ENCODE measurements around the gene ARHGAP21. TPM values are rescaled to one million over a fixed set of nuclear protein-coding genes. Genes with fewer than 3 reads are reported as not detected.

ARHGAP21 gene
- total and polyA plus RNA-seq, 9 of the 15 experiments (the other 6 are each of a cell fraction or from before 2014, with no cell fraction given) = 13.6 to 145 (median 60.8) TPM

GRCh38 chr10:24579906-24580305, 143.8 kb downstream of the ARHGAP21 start:
- no peaks in the 10 kb centered on the region for H3K27me3 ChIP-seq (ENCODE audit: control insufficient read depth in 2 of 2, insufficient read depth in 2 of 2, low read length in 2 of 2)
- no peaks in the 10 kb centered on the region for H3K79me2 ChIP-seq (ENCODE audit: control insufficient read depth, insufficient read depth, low read length)
- no peak overlapping the region for H3K4me3 ChIP-seq
- POLR2A ChIA-PET = interaction anchor here (0.6 to 1.8 kb wide), 3 partner anchors 9 to 213 kb away, joined by 3 to 12 read pairs (median 3); no protein-coding TSS in a partner anchor
- H3K4me1 ChIP-seq (replicated peaks in 1 of 2; ENCODE audit: control insufficient read depth in 2 of 2, insufficient read depth in 2 of 2, low read length in 2 of 2) = peaks cover 0 to 7% of the 10 kb centered on the region in 2 experiments; a peak in 3 of 5 replicates
- H4K20me1 ChIP-seq (replicated peaks; ENCODE audit: control insufficient read depth, insufficient read depth, low read length) = no peaks in the 10 kb centered on the region
- TF ChIP-seq EHMT2 (IDR thresholded peaks at IDR 0.05) = no peak
- no peak for TF ChIP-seq U2AF2 (optimal IDR thresholded peaks at IDR 0.05; ENCODE audit: low read depth, low read length)
- TF ChIP-seq NR2C1 (IDR thresholded peaks at IDR 0.05) = no peak
- no peak for TF ChIP-seq NR2C1 (tag; IDR thresholded peaks at IDR 0.05)
- TF ChIP-seq ZBTB11 (CRISPR knock-in tag; IDR thresholded peaks at IDR 0.05) = no peak
- TF ChIP-seq LEF1 (IDR thresholded peaks at IDR 0.05) = no peak
- no peak for TF ChIP-seq ZBTB49 (CRISPR knock-in tag; IDR thresholded peaks at IDR 0.05; ENCODE audit: borderline replicate concordance)
- no peak for TF ChIP-seq ZNF830 (CRISPR knock-in tag; IDR thresholded peaks at IDR 0.05)
- TF ChIP-seq EP400 (IDR thresholded peaks at IDR 0.05) = no peak
- no peak for TF ChIP-seq ETV1 (tag; conservative IDR thresholded peaks at IDR 0.05; ENCODE audit: low read depth)
- TF ChIP-seq ZNF277 (CRISPR knock-in tag; IDR thresholded peaks at IDR 0.05; ENCODE audit: borderline replicate concordance) = no peak
- TF ChIP-seq CBX8 (IDR thresholded peaks at IDR 0.05; ENCODE audit: borderline replicate concordance, extremely low read depth, low read depth, low read length, poor library complexity, severe bottlenecking) = no peak
- TF ChIP-seq ZNF384 (IDR thresholded peaks at IDR 0.05; ENCODE audit: low read depth, low read length) = no peak
- no peaks in the 10 kb centered on the region for H3K9me1 ChIP-seq (ENCODE audit: control insufficient read depth, insufficient read depth, low read length)
- no peak overlapping the region for H2AFZ ChIP-seq (ENCODE audit: low read depth, low read length)
- no peak overlapping the region for H3K27ac ChIP-seq (ENCODE audit: extremely low read depth, low read depth, low read length)
- BruUV-seq (replicated peaks) = no TSS peak
- WGBS (ENCODE audit: insufficient coverage, low coverage, missing lambda C conversion rate) = 54% methylated on average over 4 of the region's 4 CpGs
- no peak overlapping the region for H3K4me2 ChIP-seq (ENCODE audit: insufficient read depth, low read length)
- H3K9ac ChIP-seq (ENCODE audit: insufficient read depth in 1 of 2, low read depth in 2 of 2, low read length in 2 of 2) = no peak overlapping the region
- DNase-seq (ENCODE audit: extremely low read depth in 1 of 4, low spot score in 3 of 4) = no peak
- FAIRE-seq = no peak
- peak; percentile 19 for ATAC-seq
- CTCF ChIA-PET (ENCODE audit: low intra/inter-chr PET ratio) = no interaction called here
- in situ Hi-C loops (cut with MboI) (no loop called here), intact Hi-C loops (cut with micrococcal nuclease) (no loop called here)
- peaks cover 6% of the 10 kb centered on the region; the same call in 1 of the 3 replicates for H3K36me3 ChIP-seq (ENCODE audit: control insufficient read depth, insufficient read depth, low read length)
- no peaks in the 10 kb centered on the region for H3K9me3 ChIP-seq (replicated peaks; ENCODE audit: control insufficient read depth, insufficient read depth, low read depth, low read length)
